T-helper 1 cell (primary cell): ENCODE measurements around the gene TRANK1.
"Not testable (repeated sequence)": the region's sequence is repeated elsewhere in the genome, so short reads cannot be mapped to it uniquely, and the experiment has no call there.

Experiments
- DNase-seq, 5 donors: peaks; one replicate each; pipeline ENCODE4 v3.0.0-alpha.2; 2012 to 2020
- total RNA-seq, 4 donors: gene quantifications; one replicate each; lab custom pipeline; 2026; lab: John Stamatoyannopoulos, UW

TRANK1 gene
- total RNA-seq = 192 to 350 (median 291) reads per million in 4 donors

DNA sequence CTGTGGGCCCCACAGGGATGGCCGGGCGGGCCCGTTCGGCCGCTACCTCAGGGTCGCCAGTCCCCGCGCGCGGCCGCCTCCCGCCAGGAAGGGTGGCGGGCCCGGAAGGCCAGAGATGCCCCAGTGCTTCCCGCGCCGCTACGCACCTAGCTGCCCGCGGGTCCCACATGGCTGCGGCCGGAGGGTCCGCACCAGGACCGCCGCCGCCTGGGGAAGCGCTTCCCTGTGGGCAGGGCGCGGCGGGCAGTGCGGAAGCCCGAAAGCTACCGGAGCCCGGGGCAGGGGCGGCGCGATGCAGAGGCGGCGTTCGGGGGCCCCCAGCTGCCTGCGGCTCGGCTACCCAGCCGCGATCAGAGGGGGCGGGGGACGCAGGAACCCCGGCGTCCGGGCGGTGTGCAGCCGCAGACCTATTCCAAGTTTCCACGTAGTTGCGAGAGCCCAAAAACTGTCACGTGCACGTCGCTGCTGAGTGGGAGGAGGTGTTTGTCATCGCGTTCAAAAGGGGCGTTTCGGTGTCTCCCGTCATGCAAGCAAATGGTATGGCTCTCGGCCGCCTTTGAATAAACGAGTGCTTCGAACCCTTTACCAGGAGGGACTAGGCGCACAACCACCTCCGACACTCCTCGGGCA, at the start of gene TRANK1:
TRANK1 (minus strand) TSS at position 414 of the 630 bp plus-strand sequence; CDS start at position 169, 245 bp downstream.
- peak; percentile 58 to 78 (median 71) for DNase-seq

DNA sequence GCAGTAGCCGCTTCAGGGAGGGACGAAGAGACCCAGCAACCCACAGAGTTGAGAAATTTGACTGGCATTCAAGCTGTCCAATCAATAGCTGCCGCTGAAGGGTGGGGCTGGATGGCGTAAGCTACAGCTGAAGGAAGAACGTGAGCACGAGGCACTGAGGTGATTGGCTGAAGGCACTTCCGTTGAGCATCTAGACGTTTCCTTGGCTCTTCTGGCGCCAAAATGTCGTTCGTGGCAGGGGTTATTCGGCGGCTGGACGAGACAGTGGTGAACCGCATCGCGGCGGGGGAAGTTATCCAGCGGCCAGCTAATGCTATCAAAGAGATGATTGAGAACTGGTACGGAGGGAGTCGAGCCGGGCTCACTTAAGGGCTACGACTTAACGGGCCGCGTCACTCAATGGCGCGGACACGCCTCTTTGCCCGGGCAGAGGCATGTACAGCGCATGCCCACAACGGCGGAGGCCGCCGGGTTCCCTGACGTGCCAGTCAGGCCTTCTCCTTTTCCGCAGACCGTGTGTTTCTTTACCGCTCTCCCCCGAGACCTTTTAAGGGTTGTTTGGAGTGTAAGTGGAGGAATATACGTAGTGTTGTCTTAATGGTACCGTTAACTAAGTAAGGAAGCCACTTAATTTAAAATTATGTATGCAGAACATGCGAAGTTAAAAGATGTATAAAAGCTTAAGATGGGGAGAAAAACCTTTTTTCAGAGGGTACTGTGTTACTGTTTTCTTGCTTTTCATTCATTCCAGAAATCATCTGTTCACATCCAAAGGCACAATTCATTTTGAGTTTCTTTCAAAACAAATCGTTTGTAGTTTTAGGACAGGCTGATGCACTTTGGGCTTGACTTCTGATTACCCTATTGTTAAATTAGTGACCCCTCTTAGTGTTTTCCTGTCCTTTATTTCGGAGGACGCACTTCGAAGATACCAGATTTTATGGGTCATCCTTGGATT, 48.8 kb upstream of the TRANK1 start, which contains the start of gene MLH1:
MLH1 (plus strand) TSS at position 193 of the 958 bp plus-strand sequence; CDS start at position 223, 30 bp downstream.
- peak; percentile 91 to 100 (median 95) for DNase-seq

GRCh38 chr3:36992806-36993325, 48.0 kb upstream of the TRANK1 start, which contains the start of gene EPM2AIP1:
EPM2AIP1 (minus strand) TSS chr3:36993131; CDS start chr3:36993077, 54 bp downstream.
- DNase-seq = peak in 3 of 5 donors; percentile 92 to 98 (median 94)

DNA sequence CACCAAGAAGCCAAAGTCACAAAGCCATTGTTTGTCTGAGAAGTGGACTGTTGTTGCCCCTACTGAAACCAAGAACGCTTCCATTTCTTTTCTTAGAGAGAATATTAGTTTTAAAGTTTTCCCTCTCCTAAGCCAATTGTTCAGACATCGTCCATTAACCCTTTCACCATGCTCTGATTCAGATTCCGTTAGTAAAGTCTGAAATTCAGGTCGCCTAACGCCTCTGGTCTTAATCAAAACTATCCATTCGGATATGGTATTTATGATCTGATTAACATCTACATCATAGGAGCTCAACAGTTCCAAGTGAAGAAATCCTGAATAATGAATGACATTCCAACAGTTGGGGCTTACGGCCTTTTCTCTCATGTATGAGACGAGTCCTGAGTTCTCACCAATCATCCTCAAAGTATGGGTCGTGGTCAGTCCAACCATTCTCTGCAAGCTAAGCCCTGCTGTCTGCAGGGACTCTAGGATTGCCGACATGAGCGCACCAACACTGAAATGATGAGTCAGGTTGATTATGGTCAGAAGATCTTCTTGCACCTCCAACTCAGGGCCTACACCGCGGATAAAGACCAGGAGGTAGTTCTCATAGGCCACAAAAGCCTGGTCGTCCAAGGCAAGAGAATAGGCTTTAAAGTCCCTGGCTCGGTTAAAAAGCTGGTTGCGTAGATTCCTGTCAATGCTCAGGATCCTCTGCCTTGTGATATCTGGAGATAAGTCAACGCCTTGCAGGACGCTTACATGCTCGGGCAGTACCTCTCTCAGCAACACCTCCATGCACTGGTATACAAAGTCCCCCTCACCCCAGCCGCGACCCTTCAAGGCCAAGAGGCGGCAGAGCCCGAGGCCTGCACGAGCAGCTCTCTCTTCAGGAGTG, 47.3 kb upstream of the TRANK1 start:
- peak in 1 of 5 donors; percentile 6 for DNase-seq

- DNase-seq = peak in 1 of 5 donors; percentile 72
These were observed 46.3 kb upstream of the TRANK1 start for GRCh38 chr3:36991147-36991546.

GRCh38 chr3:36989568-36989967, 44.7 kb upstream of the TRANK1 start:
- no peak for DNase-seq

DNA sequence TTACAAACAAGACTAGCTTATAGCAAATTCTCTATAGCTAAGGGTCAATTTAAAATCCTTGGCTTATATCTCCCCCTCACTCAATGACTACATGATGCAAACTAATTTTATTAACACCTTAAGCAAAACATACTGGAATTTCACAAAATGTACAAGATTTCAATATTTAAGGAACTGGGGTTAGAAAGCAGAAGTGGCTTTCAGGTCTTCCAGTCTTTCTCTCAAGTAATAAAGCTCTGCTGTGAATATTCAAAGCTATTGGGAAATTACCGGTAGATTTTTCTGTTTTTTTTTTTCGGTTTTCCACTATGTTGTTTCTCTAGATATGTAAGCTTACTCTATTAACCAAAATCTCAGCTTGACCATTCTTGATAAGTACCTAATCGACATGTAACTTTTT, 44.2 kb upstream of the TRANK1 start:
- DNase-seq = no peak

GRCh38 chr3:36988356-36988755, 43.5 kb upstream of the TRANK1 start:
- peak in 1 of 5 donors; percentile 42 for DNase-seq

DNA sequence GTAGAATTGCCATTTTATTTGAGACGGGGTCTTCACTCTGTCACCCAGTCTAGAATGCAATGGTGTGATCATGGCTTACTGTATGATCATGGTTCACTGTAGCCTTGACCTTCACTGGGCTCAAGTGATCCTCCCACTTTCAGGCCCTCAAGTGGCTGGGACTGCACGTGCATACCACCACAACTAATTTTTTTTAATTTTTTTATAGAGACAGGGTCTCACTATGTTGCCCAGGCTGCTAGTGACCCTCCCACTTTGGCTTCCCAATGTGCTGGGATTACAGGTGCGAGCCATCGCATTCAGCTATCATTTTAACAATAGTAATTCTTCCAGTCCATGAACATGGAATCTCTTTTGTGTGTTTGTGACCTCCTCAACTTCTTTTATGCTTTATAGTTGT, 36.2 kb upstream of the TRANK1 start:
- no peak for DNase-seq

DNA sequence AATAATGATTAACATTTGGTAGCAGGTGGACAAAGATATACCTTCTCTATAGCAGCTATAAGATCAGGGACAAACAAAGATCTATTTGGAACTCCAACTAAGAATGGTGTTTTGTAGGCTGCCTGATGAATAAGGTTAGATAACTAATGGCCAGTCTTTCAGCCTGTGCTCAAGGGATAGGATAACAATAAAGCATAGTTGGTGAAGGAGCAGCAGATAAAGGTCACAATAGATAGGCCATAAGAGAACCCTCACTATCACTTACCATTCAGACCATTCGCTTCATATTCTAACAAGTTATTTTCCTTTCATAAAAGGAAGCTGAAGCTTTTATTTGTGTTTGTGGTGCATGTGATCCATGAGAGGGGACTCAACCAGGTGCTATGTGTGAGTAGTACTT, 28.3 kb upstream of the TRANK1 start:
- no peak for DNase-seq

- DNase-seq = no peak
These were observed 27.3 kb upstream of the TRANK1 start for GRCh38 chr3:36972163-36972562.

GRCh38 chr3:36969540-36970432, 24.9 kb upstream of the TRANK1 start:
- DNase-seq = peak in 2 of 5 donors; percentile 31 to 50

DNA sequence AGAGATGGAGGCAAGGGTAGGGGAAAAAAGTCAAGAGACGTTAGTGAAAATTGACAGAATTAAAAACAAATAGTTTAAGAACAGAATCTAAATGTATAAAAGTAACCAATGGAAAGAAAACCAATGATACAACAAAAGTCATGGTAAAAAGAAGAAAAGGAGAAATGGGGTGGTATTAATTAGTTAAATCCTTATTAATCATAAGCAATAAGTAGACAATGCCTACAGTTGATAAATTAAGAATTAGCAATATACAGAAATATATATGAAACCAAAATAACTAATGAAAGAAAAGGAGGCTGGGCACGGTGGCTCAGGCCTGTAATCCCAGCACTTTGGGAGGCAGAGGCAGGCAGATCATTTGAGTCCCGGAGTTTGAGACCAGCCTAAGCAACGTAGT, 24.2 kb upstream of the TRANK1 start:
- no peak for DNase-seq

GRCh38 chr3:36965440-36965839, 20.6 kb upstream of the TRANK1 start:
- DNase-seq = no peak

- DNase-seq = no peak
These were observed 20.0 kb upstream of the TRANK1 start for GRCh38 chr3:36964817-36965216.

- no peak for DNase-seq
These were observed 19.5 kb upstream of the TRANK1 start for GRCh38 chr3:36964331-36964730.

- DNase-seq = not testable (repeated sequence)
These were observed 18.2 kb upstream of the TRANK1 start for GRCh38 chr3:36963008-36963407.

GRCh38 chr3:36960502-36960901, 15.6 kb upstream of the TRANK1 start:
- DNase-seq = no peak

DNA sequence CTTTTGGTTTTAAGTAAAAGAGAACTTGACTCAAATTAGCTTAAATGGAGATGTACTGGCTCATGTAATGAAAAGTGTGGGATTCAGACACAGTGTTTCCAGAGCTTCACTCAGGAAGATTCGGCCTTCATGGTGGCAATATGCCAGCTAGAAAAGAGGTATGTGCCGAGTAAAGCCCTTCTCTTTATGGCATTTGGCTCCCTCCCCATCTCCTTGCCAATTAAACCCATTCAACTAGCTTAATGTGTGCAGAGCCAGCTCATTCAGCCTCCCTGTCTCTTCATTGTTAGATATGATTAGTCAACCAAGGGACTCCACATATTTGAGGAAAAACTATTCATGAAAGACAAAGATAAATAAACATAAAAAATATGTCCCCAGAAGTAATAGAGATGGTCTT, 15.0 kb upstream of the TRANK1 start:
- no peak for DNase-seq

DNA sequence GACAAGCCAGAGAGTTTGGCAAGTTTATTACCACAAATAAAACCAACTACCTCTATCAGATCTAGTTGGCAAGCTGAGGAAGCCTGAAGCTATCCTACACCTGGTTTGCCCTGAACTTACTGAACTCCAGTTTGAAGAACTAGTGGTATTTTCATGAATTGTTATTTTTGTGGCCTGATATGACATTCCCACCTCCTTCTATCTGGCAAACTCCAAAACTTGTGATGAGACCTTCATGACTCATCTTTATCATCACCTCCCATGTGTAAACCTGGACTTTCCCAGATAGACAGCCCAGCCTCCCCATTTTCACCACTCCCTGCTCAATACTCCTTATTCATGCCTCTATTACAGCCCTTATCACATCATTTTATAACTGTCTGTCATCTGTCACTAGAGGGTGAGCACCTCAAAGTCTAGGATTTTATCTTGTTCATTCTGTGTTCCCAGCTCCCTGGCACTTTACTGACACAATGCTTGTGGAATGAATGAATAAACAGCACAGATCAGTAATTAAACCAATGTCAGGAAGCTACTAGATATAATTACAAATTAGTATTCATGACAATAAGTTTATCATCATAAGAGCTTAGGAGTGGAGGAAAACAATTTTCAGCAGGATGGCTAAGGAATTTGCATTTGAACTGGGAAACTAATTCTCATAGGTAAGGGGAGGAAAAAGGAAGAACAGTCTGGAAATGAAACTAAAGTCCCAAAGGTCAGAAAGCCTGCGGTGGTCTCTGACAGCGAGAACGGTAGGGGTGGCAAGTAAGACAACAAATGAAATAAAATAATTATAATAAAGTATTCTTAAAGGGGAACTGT, 13.2 kb upstream of the TRANK1 start:
- DNase-seq = no peak
